ENCODE results near the gene PDE2A. TPM values are rescaled to one million over a fixed set of nuclear protein-coding genes. Genes with fewer than 3 reads are reported as not detected.

PDE2A gene
- total RNA-seq, 2 experiments from 2014 or later, result 4.0 to 4.5 TPM

- TF ChIP-seq, protein P1, sequence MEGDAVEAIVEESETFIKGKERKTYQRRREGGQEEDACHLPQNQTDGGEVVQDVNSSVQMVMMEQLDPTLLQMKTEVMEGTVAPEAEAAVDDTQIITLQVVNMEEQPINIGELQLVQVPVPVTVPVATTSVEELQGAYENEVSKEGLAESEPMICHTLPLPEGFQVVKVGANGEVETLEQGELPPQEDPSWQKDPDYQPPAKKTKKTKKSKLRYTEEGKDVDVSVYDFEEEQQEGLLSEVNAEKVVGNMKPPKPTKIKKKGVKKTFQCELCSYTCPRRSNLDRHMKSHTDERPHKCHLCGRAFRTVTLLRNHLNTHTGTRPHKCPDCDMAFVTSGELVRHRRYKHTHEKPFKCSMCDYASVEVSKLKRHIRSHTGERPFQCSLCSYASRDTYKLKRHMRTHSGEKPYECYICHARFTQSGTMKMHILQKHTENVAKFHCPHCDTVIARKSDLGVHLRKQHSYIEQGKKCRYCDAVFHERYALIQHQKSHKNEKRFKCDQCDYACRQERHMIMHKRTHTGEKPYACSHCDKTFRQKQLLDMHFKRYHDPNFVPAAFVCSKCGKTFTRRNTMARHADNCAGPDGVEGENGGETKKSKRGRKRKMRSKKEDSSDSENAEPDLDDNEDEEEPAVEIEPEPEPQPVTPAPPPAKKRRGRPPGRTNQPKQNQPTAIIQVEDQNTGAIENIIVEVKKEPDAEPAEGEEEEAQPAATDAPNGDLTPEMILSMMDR (IDR thresholded peaks at IDR 0.05), result no peak
- intact Hi-C loops (cut with DNase I, micrococcal nuclease), result no loop called here
- no peak overlapping the region for H3K27ac Mint-ChIP-seq
- H3K36me3 ChIP-seq (ENCODE audit: insufficient read depth, low read length), result peaks cover 87% of the 10 kb centered on the region
- H3K4me3 ChIP-seq (ENCODE audit: low read length), result no peak overlapping the region
- no peak overlapping the region for H3K27ac ChIP-seq (ENCODE audit: low read depth in 1 of 2, low read length in 2 of 2)
- H3K4me3 Mint-ChIP-seq, result no peak overlapping the region
- no peak for DNase-seq
- no peaks in the 10 kb centered on the region for H3K9me3 Mint-ChIP-seq
- peaks cover 85% of the 10 kb centered on the region for H3K36me3 Mint-ChIP-seq (ENCODE audit: low read depth)
- H3K9me3 ChIP-seq (ENCODE audit: control insufficient read depth in 1 of 2, insufficient read depth in 1 of 2, low read length in 2 of 2), result no peaks in the 10 kb centered on the region
- no peak for ATAC-seq (ENCODE audit: poor library complexity)
- H3K4me1 Mint-ChIP-seq (ENCODE audit: low read depth), result no peaks in the 10 kb centered on the region
- no peaks in the 10 kb centered on the region for H3K27me3 Mint-ChIP-seq
- POLR2A ChIA-PET, result no interaction called here
- no peaks in the 10 kb centered on the region for H3K4me1 ChIP-seq (ENCODE audit: insufficient read depth, low read length)
- H3K27me3 ChIP-seq (ENCODE audit: control insufficient read depth in 1 of 2, insufficient read depth in 2 of 2, low read length in 2 of 2), result no peaks in the 10 kb centered on the region
- CTCF ChIA-PET, result no interaction called here
Measured at GRCh38 chr11:72706579-72706978, 32.4 kb upstream of the PDE2A start.

DNA sequence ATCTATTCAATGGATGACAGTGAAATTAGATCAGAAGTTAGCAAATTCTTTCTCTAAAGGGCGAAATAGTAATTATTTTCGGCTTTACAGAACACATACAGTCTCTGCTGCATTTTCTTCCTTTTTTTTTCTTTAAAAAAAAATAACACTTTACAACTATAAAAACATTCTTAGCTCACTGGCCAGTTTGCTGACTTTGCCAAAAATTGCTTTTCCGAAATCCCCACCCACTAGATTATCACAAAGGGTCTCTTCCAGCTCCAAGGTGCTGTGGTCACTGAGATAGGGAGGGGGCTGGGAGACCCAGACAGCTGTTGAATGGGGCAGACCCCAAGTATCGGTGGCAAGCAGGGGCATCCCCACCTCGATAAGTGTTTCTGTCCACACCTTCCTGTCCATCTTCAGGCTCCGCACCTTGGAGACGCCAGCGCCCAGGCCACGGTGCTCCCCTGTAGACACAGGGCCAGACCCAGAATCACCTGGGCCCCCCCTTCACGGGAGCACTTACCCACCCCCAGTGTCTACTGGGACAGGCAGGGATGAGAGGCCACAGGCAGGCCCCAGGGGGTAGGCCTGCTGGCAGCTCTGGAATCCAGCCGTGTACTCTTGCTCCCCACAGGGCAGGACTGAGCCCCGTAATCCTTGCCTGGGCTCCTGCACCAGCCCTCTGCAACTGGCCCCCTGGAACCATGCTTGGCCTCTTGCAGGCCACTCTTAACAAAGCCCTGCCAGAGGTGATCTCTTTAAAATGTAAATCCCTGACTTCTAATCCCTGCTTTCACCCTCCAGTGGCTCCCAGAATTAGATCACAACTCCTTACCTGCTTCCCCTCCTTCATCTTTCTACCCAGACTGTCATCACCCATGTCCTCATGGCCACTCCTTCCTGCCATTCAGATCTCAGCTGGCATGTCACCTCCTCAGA is 31.5 kb upstream of the PDE2A start:
- no peaks in the 10 kb centered on the region for H3K9me3 Mint-ChIP-seq
- Histone ChIP-seq H3K4me1 (ENCODE audit: insufficient read depth, low read length) (no peaks in the 10 kb centered on the region), H3K9me3 (ENCODE audit: control insufficient read depth in 1 of 2, insufficient read depth in 1 of 2, low read length in 2 of 2) (no peaks in the 10 kb centered on the region), H3K4me3 (ENCODE audit: low read length) (no peak overlapping the region), H3K36me3 (ENCODE audit: insufficient read depth, low read length) (peaks cover 87% of the 10 kb centered on the region), H3K27ac (ENCODE audit: low read depth in 1 of 2, low read length in 2 of 2) (no peak overlapping the region), H3K27me3 (ENCODE audit: control insufficient read depth in 1 of 2, insufficient read depth in 2 of 2, low read length in 2 of 2) (no peaks in the 10 kb centered on the region)
- CTCF ChIA-PET, result no interaction called here
- no peaks in the 10 kb centered on the region for H3K4me1 Mint-ChIP-seq (ENCODE audit: low read depth)
- intact Hi-C loops (cut with DNase I, micrococcal nuclease), result no loop called here
- ATAC-seq (ENCODE audit: poor library complexity) (no peak), DNase-seq (no peak)
- POLR2A ChIA-PET, result no interaction called here
- TF ChIP-seq, protein P1 (IDR thresholded peaks at IDR 0.05), result no peak
- peak overlapping the region; percentile 17 for H3K27ac Mint-ChIP-seq
- H3K4me3 Mint-ChIP-seq, result no peak overlapping the region
- H3K36me3 Mint-ChIP-seq (ENCODE audit: low read depth), result peaks cover 87% of the 10 kb centered on the region
- H3K27me3 Mint-ChIP-seq, result no peaks in the 10 kb centered on the region

GRCh38 chr11:72704783-72705265 is 30.6 kb upstream of the PDE2A start:
- intact Hi-C loops (cut with DNase I, micrococcal nuclease), result no loop called here
- no peak overlapping the region for H3K27ac ChIP-seq (ENCODE audit: low read depth in 1 of 2, low read length in 2 of 2)
- Mint-ChIP-seq H3K4me1 (ENCODE audit: low read depth) (no peaks in the 10 kb centered on the region), H3K9me3 (no peaks in the 10 kb centered on the region), H3K4me3 (no peak overlapping the region), H3K36me3 (ENCODE audit: low read depth) (peaks cover 87% of the 10 kb centered on the region), H3K27me3 (no peaks in the 10 kb centered on the region), H3K27ac (no peak overlapping the region)
- ATAC-seq (ENCODE audit: poor library complexity) (no peak), DNase-seq (no peak)
- H3K4me1 ChIP-seq (ENCODE audit: insufficient read depth, low read length), result no peaks in the 10 kb centered on the region
- H3K27me3 ChIP-seq (ENCODE audit: control insufficient read depth in 1 of 2, insufficient read depth in 2 of 2, low read length in 2 of 2), result no peaks in the 10 kb centered on the region
- H3K36me3 ChIP-seq (ENCODE audit: insufficient read depth, low read length), result peaks cover 85% of the 10 kb centered on the region
- no peak overlapping the region for H3K4me3 ChIP-seq (ENCODE audit: low read length)
- ChIA-PET CTCF (no interaction called here), POLR2A (no interaction called here)
- TF ChIP-seq, protein P1 (IDR thresholded peaks at IDR 0.05), result no peak
- H3K9me3 ChIP-seq (ENCODE audit: control insufficient read depth in 1 of 2, insufficient read depth in 1 of 2, low read length in 2 of 2), result no peaks in the 10 kb centered on the region

All from CD4-positive, alpha-beta T cell (primary cell).